SK-N-SH (cell line): ENCODE results near the gene OBSL1. TPM values are rescaled to one million over a fixed set of nuclear protein-coding genes. Genes with fewer than 3 reads are reported as not detected.

Experiments used
- CTCF ChIA-PET: fragments of 300-600, 350-600 bp; formaldehyde crosslinking; extraction: SDS; loops from one replicate; lab custom pipeline; 2021; lab: Yijun Ruan, JAX
- POLR2A ChIA-PET: fragments of 350-600 bp; sonication (Branson Sonifier 250); formaldehyde crosslinking; extraction: SDS; loops from one replicate; lab custom pipeline; 2020; ENCODE audit warnings: antibody characterized with exemption, inconsistent platforms; lab: Yijun Ruan, JAX
- DNase-seq: peaks from one replicate; pipeline ENCODE4 v3.0.0; 2012
- H2AFZ ChIP-seq: fragments of 200-600 bp; sonication (generic); 2 replicates; pipeline ENCODE4 v1.8.1; 2016; ENCODE audit warnings: antibody characterized with exemption, mild to moderate bottlenecking, low read depth
- H3F3A ChIP-seq: fragments of 200-600 bp; sonication (generic); replicated peaks from 2 replicates; pipeline ENCODE3; 2016; ENCODE audit warnings: antibody characterized with exemption, mild to moderate bottlenecking; ENCODE audit not compliant: insufficient read depth
- H3K27ac ChIP-seq, 2 experiments: fragments of 200-500 bp in 1 of 2; fragments of 200-600 bp in 1 of 2; sonication (Bioruptor generic) in 1 of 2; sonication (generic), shearing (Covaris generic) in 1 of 2; 2 replicates each; pipeline versions ENCODE4 v1.5.1 to v1.6.1; 2014 to 2016; ENCODE audit warnings: low read depth in 2 of 2, inconsistent platforms in 1 of 2, low read length in 1 of 2, mild to moderate bottlenecking in 1 of 2, mixed read lengths in 1 of 2
- H3K27me3 ChIP-seq: fragments of 200-600 bp; sonication (generic), shearing (Covaris generic); 2 replicates; pipeline ENCODE4 v1.6.1; 2016; ENCODE audit warnings: mixed run types; ENCODE audit not compliant: insufficient read depth
- H3K36me3 ChIP-seq, 2 experiments: fragments of 200-500 bp in 1 of 2; fragments of 200-600 bp in 1 of 2; sonication (Bioruptor generic) in 1 of 2; sonication (generic) in 1 of 2; replicated peaks in 1 of 2; 2 replicates each; pipeline versions ENCODE3 to v1.5.1; 2014 to 2016; ENCODE audit warnings: low read length in 1 of 2, mild to moderate bottlenecking in 1 of 2; ENCODE audit not compliant: insufficient read depth in 2 of 2, control insufficient read depth in 1 of 2
- H3K4me1 ChIP-seq, 2 experiments: fragments of 200-500 bp in 1 of 2; fragments of 200-600 bp in 1 of 2; sonication (Bioruptor generic) in 1 of 2; sonication (generic), shearing (Covaris generic) in 1 of 2; 2 replicates each; pipeline versions ENCODE4 v1.5.1 to v1.6.1; 2014 to 2016; ENCODE audit warnings: low read depth in 1 of 2, low read length in 1 of 2, mixed run types in 1 of 2; ENCODE audit not compliant: insufficient read depth in 2 of 2, control insufficient read depth in 1 of 2
- H3K4me2 ChIP-seq: fragments of 200-600 bp; sonication (generic), shearing (Covaris generic); 2 replicates; pipeline ENCODE4 v1.6.1; 2017; ENCODE audit warnings: mixed run types
- H3K4me3 ChIP-seq, 2 experiments: fragments of 200-500 bp in 1 of 2; fragments of 200-600 bp in 1 of 2; sonication (Bioruptor generic) in 1 of 2; sonication (generic), shearing (Covaris generic) in 1 of 2; 2 replicates each; pipeline versions ENCODE4 v1.5.1 to v1.8.1; 2014 to 2016; ENCODE audit warnings: low read depth in 2 of 2, inconsistent platforms in 1 of 2, low read length in 1 of 2, mild to moderate bottlenecking in 1 of 2, mixed read lengths in 1 of 2, moderate library complexity in 1 of 2
- H3K79me2 ChIP-seq: fragments of 200-600 bp; sonication (generic); 2 replicates; pipeline ENCODE4 v1.8.1; 2017; ENCODE audit warnings: mild to moderate bottlenecking; ENCODE audit not compliant: insufficient read depth
- H3K9ac ChIP-seq: fragments of 200-600 bp; sonication (generic); 2 replicates; pipeline ENCODE4 v1.6.1; 2017; ENCODE audit warnings: mixed run types
- H3K9me2 ChIP-seq: fragments of 200-600 bp; sonication (generic); 2 replicates; pipeline ENCODE4 v1.6.1; 2017; ENCODE audit warnings: mixed run types
- H3K9me3 ChIP-seq: fragments of 200-600 bp; sonication (generic); 2 replicates; pipeline ENCODE4 v1.6.1; 2017; ENCODE audit warnings: mixed run types, mild to moderate bottlenecking, moderate library complexity
- H4K20me1 ChIP-seq: fragments of 200-600 bp; sonication (generic); 2 replicates; pipeline ENCODE4 v1.6.1; 2017; ENCODE audit warnings: mild to moderate bottlenecking, mixed run types; ENCODE audit not compliant: insufficient read depth
- CHD2 ChIP-seq: fragments of 150-350 bp; IDR thresholded peaks from 2 replicates; pipeline ENCODE4 v1.6.1; 2018; ENCODE audit warnings: low read length; ENCODE audit not compliant: partially characterized antibody
- CTCF ChIP-seq: fragments of 200-600 bp; sonication (generic); IDR thresholded peaks from 2 replicates; pipeline ENCODE4 v1.6.1; 2017; ENCODE audit warnings: antibody characterized with exemption, mild to moderate bottlenecking, moderate library complexity
- ELF1 ChIP-seq: IDR thresholded peaks from 2 replicates; pipeline ENCODE4 v1.4.0; 2012
- EP300 ChIP-seq, 2 experiments: IDR thresholded peaks; 2 replicates each; pipeline versions ENCODE4 v1.4.0 to v1.6.1; 2012; ENCODE audit warnings: borderline replicate concordance in 1 of 2, low read depth in 1 of 2, low read length in 1 of 2
- EZH2phosphoT487 ChIP-seq: fragments of 200-600 bp; sonication (generic); IDR thresholded peaks from 2 replicates; pipeline ENCODE4 v1.6.1; 2017; ENCODE audit warnings: low read depth, mixed run types, mild to moderate bottlenecking, antibody characterized with exemption, moderate library complexity, borderline replicate concordance
- FOSL2 ChIP-seq: IDR thresholded peaks from 2 replicates; pipeline ENCODE4 v1.4.0; 2012; ENCODE audit warnings: low read depth, mild to moderate bottlenecking, moderate library complexity, borderline replicate concordance
- FOXJ3 ChIP-seq: sonication (generic); formaldehyde crosslinking; IDR thresholded peaks from 2 replicates; pipeline ENCODE4 v1.5.1; 2020; ENCODE audit warnings: mild to moderate bottlenecking, missing genetic modification reagents
- GABPA ChIP-seq: IDR thresholded peaks from 2 replicates; pipeline ENCODE4 v1.4.0; 2012; ENCODE audit warnings: low read depth, mild to moderate bottlenecking
- GATA2 ChIP-seq: sonication (generic); formaldehyde crosslinking; IDR thresholded peaks from 2 replicates; pipeline ENCODE4 v1.5.0; 2020; ENCODE audit warnings: mild to moderate bottlenecking, missing genetic modification reagents
- IRF3 ChIP-seq: fragments of 150-350 bp; IDR thresholded peaks from 2 replicates; pipeline ENCODE4 v1.6.1; 2016; ENCODE audit warnings: mild to moderate bottlenecking, low read depth, low read length
- JUND ChIP-seq: IDR thresholded peaks from 2 replicates; pipeline ENCODE4 v1.4.0; 2012
- MEF2A ChIP-seq: IDR thresholded peaks from 2 replicates; pipeline ENCODE4 v1.4.0; 2012; ENCODE audit warnings: low read depth, borderline replicate concordance
- MXI1 ChIP-seq: IDR thresholded peaks from 2 replicates; pipeline ENCODE4 v1.6.1; 2012; ENCODE audit warnings: mild to moderate bottlenecking, low read depth, low read length, improper control_type of control experiment
- NRF1 ChIP-seq: IDR thresholded peaks from 2 replicates; pipeline ENCODE4 v1.6.1; 2012; ENCODE audit warnings: low read depth, mild to moderate bottlenecking, low read length
- POLR2AphosphoS5 ChIP-seq: IDR thresholded peaks from 2 replicates; pipeline ENCODE4 v1.6.1; 2012; ENCODE audit warnings: low read depth, low read length
- RCOR1 ChIP-seq: fragments of 150-350 bp; IDR thresholded peaks from 2 replicates; pipeline ENCODE4 v1.6.1; 2017; ENCODE audit warnings: antibody characterized with exemption, low read length
- RFX5 ChIP-seq: IDR thresholded peaks from 2 replicates; pipeline ENCODE4 v1.6.1; 2012; ENCODE audit warnings: mild to moderate bottlenecking, improper control_type of control experiment, low read length
- TAF1 ChIP-seq: IDR thresholded peaks from 2 replicates; pipeline ENCODE4 v1.6.1; 2012; ENCODE audit warnings: low read depth, mild to moderate bottlenecking, low read length, moderate library complexity, borderline replicate concordance
- TCF12 ChIP-seq: IDR thresholded peaks from 2 replicates; pipeline ENCODE4 v1.4.0; 2012
- TEAD4 ChIP-seq: IDR thresholded peaks from 2 replicates; pipeline ENCODE4 v1.4.0; 2012; ENCODE audit warnings: mild to moderate bottlenecking, borderline replicate concordance; ENCODE audit not compliant: insufficient read depth
- USF1 ChIP-seq: IDR thresholded peaks from 2 replicates; pipeline ENCODE4 v1.4.0; 2012; ENCODE audit warnings: low read depth, borderline replicate concordance
- ZBTB33 ChIP-seq: IDR thresholded peaks from 2 replicates; pipeline ENCODE4 v1.4.0; 2012; ENCODE audit warnings: low read depth, borderline replicate concordance
- WGBS: methylation state at CpG from one replicate; pipeline ENCODE4 v1.1.6; 2017; ENCODE audit warnings: low lambda C conversion rate; 5-methylcytosine and 5-hydroxymethylcytosine counted together
- polyA plus RNA-seq, 3 experiments: library from polyadenylated mRNA; depleted of rRNA; stranded (reverse); fragments of >200 nt; gene quantifications; 2 replicates each; pipeline ENCODE4 v1.2.3, GENCODE V29; 2012
- TF ChIP-seq, protein P1 (sequence below): IDR thresholded peaks from 2 replicates; pipeline ENCODE4 v1.4.0; 2012; ENCODE audit warnings: low read depth
- TF ChIP-seq, protein P2 (sequence below): fragments of 150-350 bp; IDR thresholded peaks from 2 replicates; pipeline ENCODE4 v1.6.1; 2017; ENCODE audit warnings: antibody characterized with exemption, low read length, low read depth, borderline replicate concordance

The OBSL1 gene
- polyA plus RNA-seq, 1 of the 3 experiments (the other 2 are of a cell fraction), result 93.0 TPM

- peak; percentile 93 for DNase-seq
- ChIA-PET CTCF (interaction anchor here (0.6 to 62.1 kb wide), 50 partner anchors 11 to 359 kb away, joined by 3 to 2824 read pairs (median 4); partner anchors contain the start of genes ASIC4, CHPF, DNAJB2 and DNPEP), POLR2A (interaction anchor here (0.8 to 8.0 kb wide), 9 partner anchors 10 to 125 kb away, joined by 3 to 210 read pairs (median 4); partner anchors contain the start of genes ASIC4 and GMPPA)
- H3K27ac ChIP-seq, result peak overlapping the region in 1 of 2 experiments; percentile 12; a peak in 1 of 4 replicates
- H3K9ac ChIP-seq, result no peak overlapping the region
- peak overlapping the region; percentile 28 to 36; a peak in 3 of 4 replicates for H3K4me3 ChIP-seq
- no peaks in the 10 kb centered on the region for H3K36me3 ChIP-seq
- peak overlapping the region; percentile 67; the same call in 1 of the 2 replicates for H3K4me2 ChIP-seq
- no peaks in the 10 kb centered on the region for H3K9me3 ChIP-seq
- 29% methylated on average over 14 of the region's 21 CpGs for WGBS
- H2AFZ ChIP-seq, result peak overlapping the region; percentile 64; the same call in 1 of the 2 replicates
- H4K20me1 ChIP-seq, result no peaks in the 10 kb centered on the region
- H3K9me2 ChIP-seq, result no peaks in the 10 kb centered on the region
- no peaks in the 10 kb centered on the region for H3K79me2 ChIP-seq
- H3K27me3 ChIP-seq, result no peaks in the 10 kb centered on the region; the same call in 1 of the 2 replicates
- H3K4me1 ChIP-seq, result peaks cover 0 to 38% of the 10 kb centered on the region in 2 experiments; a peak in 2 of 4 replicates
- H3F3A ChIP-seq, result no peaks in the 10 kb centered on the region
- no peak for TF ChIP-seq EZH2phosphoT487
- TF ChIP-seq FOSL2, result no peak
- no peak for TF ChIP-seq TEAD4
- TF ChIP-seq POLR2AphosphoS5, result no peak
- TF ChIP-seq NRF1, result peak; percentile 64
- TF ChIP-seq TCF12, result no peak
- TF ChIP-seq JUND, result no peak
- no peak for TF ChIP-seq USF1
- TF ChIP-seq CTCF, result peak; percentile 91
- TF ChIP-seq EP300 (IDR thresholded peaks at IDR 0.05; ENCODE audit: borderline replicate concordance in 1 of 2, low read depth in 1 of 2, low read length in 1 of 2), result no peak
- 0 out of 2 replicates have a peak, but pooled peaks have one; percentile 24 for TF ChIP-seq MXI1
- TF ChIP-seq, protein P1, sequence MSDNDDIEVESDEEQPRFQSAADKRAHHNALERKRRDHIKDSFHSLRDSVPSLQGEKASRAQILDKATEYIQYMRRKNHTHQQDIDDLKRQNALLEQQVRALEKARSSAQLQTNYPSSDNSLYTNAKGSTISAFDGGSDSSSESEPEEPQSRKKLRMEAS, result no peak
- TF ChIP-seq TAF1, result no peak
- peak; percentile 74 for TF ChIP-seq CHD2
- TF ChIP-seq GABPA, result no peak
- TF ChIP-seq ELF1, result no peak
- TF ChIP-seq, protein P2, sequence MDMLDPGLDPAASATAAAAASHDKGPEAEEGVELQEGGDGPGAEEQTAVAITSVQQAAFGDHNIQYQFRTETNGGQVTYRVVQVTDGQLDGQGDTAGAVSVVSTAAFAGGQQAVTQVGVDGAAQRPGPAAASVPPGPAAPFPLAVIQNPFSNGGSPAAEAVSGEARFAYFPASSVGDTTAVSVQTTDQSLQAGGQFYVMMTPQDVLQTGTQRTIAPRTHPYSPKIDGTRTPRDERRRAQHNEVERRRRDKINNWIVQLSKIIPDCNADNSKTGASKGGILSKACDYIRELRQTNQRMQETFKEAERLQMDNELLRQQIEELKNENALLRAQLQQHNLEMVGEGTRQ, result no peak
- no peak for TF ChIP-seq RFX5
- TF ChIP-seq IRF3, result no peak
- TF ChIP-seq ZBTB33, result no peak
- TF ChIP-seq GATA2 (CRISPR knock-in tag), result no peak
- no peak for TF ChIP-seq MEF2A
- no peak; the same call in 1 of the 2 replicates for TF ChIP-seq RCOR1
- no peak for TF ChIP-seq FOXJ3 (CRISPR knock-in tag)
Observed at GRCh38 chr2:219530048-219530963, 41.0 kb downstream of the OBSL1 start.
